H1 (cell line): ENCODE results near the gene RRP1B. TPM values are rescaled to one million over a fixed set of nuclear protein-coding genes. Genes with fewer than 3 reads are reported as not detected.

Source experiments
- CTCF ChIA-PET: fragments of 300-600 bp; sonication (Branson Sonifier 250); formaldehyde crosslinking; loops from one replicate; lab custom pipeline; 2021; ENCODE audit not compliant: partially characterized antibody; lab: Charles Lee
- POLR2A ChIA-PET: fragments of 300-600 bp; sonication (Branson Sonifier 250); formaldehyde crosslinking; loops from one replicate; lab custom pipeline; 2021; ENCODE audit warnings: inconsistent platforms; ENCODE audit not compliant: partially characterized antibody; lab: Charles Lee
- DNase-seq, 2 experiments: peaks; one replicate each; pipeline versions ENCODE4 v3.0.0 to v3.0.0-alpha.2; 2010 to 2022; ENCODE audit warnings: low spot score in 2 of 2, low read depth in 1 of 2, mixed read lengths in 1 of 2
- FAIRE-seq: peaks from 2 replicates; lab custom pipeline; 2011; peaks lifted over from hg19 to GRCh38; lab: Jason Lieb, UNC
- H2AFZ ChIP-seq: 2 replicates; pipeline ENCODE4 v1.8.1; 2012; ENCODE audit warnings: low read length, inconsistent platforms
- H2AK5ac ChIP-seq: 2 replicates; pipeline ENCODE4 v1.6.1; 2013; ENCODE audit warnings: low read depth, low read length
- H2BK120ac ChIP-seq: replicated peaks from 2 replicates; pipeline ENCODE3; 2013; ENCODE audit warnings: low read depth, low read length, inconsistent platforms
- H2BK12ac ChIP-seq: 2 replicates; pipeline ENCODE4 v1.6.1; 2013; ENCODE audit warnings: low read depth, low read length
- H2BK15ac ChIP-seq: 2 replicates; pipeline ENCODE4 v1.6.1; 2013; ENCODE audit warnings: low read length
- H2BK20ac ChIP-seq: 2 replicates; pipeline ENCODE4 v1.6.1; 2013; ENCODE audit warnings: low read length
- H2BK5ac ChIP-seq: 2 replicates; pipeline ENCODE4 v1.6.1; 2013; ENCODE audit warnings: low read depth, low read length
- H3K14ac ChIP-seq: 2 replicates; pipeline ENCODE4 v1.6.1; 2013; ENCODE audit warnings: inconsistent platforms; ENCODE audit not compliant: insufficient read length
- H3K18ac ChIP-seq: 2 replicates; pipeline ENCODE4 v1.6.1; 2013; ENCODE audit warnings: low read length; ENCODE audit errors: extremely low read depth
- H3K23ac ChIP-seq: 2 replicates; pipeline ENCODE4 v1.6.1; 2013; ENCODE audit warnings: inconsistent platforms; ENCODE audit not compliant: insufficient read length
- H3K23me2 ChIP-seq: 2 replicates; pipeline ENCODE4 v1.6.1; 2013; ENCODE audit warnings: low read depth, low read length
- H3K27ac ChIP-seq: 2 replicates; pipeline ENCODE4 v1.6.1; 2011; ENCODE audit warnings: low read depth, low read length, inconsistent platforms
- H3K27me3 ChIP-seq, 4 experiments: replicated peaks in 1 of 4; 1 replicate in 1 of 4; 2 replicates in 3 of 4; pipeline versions ENCODE4 v1.6.1 to v1.8.1; 2011 to 2013; ENCODE audit warnings: low read length in 3 of 4, mild to moderate bottlenecking in 3 of 4, inconsistent platforms in 2 of 4, mixed read lengths in 2 of 4, moderate library complexity in 1 of 4; ENCODE audit not compliant: control insufficient read depth in 3 of 4, insufficient read depth in 3 of 4; ENCODE audit errors: extremely low read depth in 1 of 4
- H3K36me3 ChIP-seq, 4 experiments: 2 replicates each; pipeline versions ENCODE4 v1.6.1 to v1.8.1; 2011 to 2013; ENCODE audit warnings: mild to moderate bottlenecking in 4 of 4, low read length in 3 of 4, moderate library complexity in 2 of 4, control low read depth in 1 of 4, inconsistent platforms in 1 of 4; ENCODE audit not compliant: insufficient read depth in 4 of 4, control insufficient read depth in 2 of 4
- H3K4ac ChIP-seq: replicated peaks from 2 replicates; pipeline ENCODE3; 2013; ENCODE audit warnings: low read length, low read depth, mixed read lengths, inconsistent platforms; ENCODE audit not compliant: insufficient read length
- H3K4me1 ChIP-seq, 4 experiments: replicated peaks in 1 of 4; 1 replicate in 1 of 4; 2 replicates in 3 of 4; pipeline versions ENCODE4 v1.6.1 to v1.8.1; 2011 to 2013; ENCODE audit warnings: low read length in 3 of 4, inconsistent platforms in 2 of 4, mixed read lengths in 1 of 4; ENCODE audit not compliant: insufficient read depth in 4 of 4, control insufficient read depth in 3 of 4
- H3K4me2 ChIP-seq, 2 experiments: 2 replicates each; pipeline versions ENCODE4 v1.6.1 to v1.8.1; 2011 to 2013; ENCODE audit warnings: low read depth in 2 of 2, low read length in 2 of 2, control low read depth in 1 of 2, inconsistent platforms in 1 of 2, mild to moderate bottlenecking in 1 of 2; ENCODE audit not compliant: insufficient read depth in 1 of 2
- H3K4me3 ChIP-seq, 4 experiments: fragments of 200-600, 300-600 bp in 1 of 4; sonication (generic), shearing (Covaris generic), sonication (Bioruptor Twin) in 1 of 4; 2 replicates each; pipeline versions ENCODE4 v1.5.1 to v1.8.1; 2011 to 2016; ENCODE audit warnings: low read length in 4 of 4, low read depth in 3 of 4, control low read depth in 2 of 4, inconsistent platforms in 2 of 4, mild to moderate bottlenecking in 2 of 4, mixed read lengths in 1 of 4, moderate library complexity in 1 of 4; ENCODE audit not compliant: insufficient read depth in 2 of 4; ENCODE audit errors: extremely low read depth in 1 of 4
- H3K56ac ChIP-seq: replicated peaks from 2 replicates; pipeline ENCODE3; 2013; ENCODE audit warnings: low read depth, mild to moderate bottlenecking, mixed read lengths, low read length, inconsistent platforms; ENCODE audit not compliant: insufficient read length
- H3K79me1 ChIP-seq: 2 replicates; pipeline ENCODE4 v1.6.1; 2013; ENCODE audit warnings: low read depth, low read length, control low read depth
- H3K79me2 ChIP-seq, 2 experiments: 2 replicates each; pipeline versions ENCODE4 v1.6.1 to v1.8.1; 2012 to 2013; ENCODE audit warnings: low read length in 2 of 2, mild to moderate bottlenecking in 2 of 2, inconsistent platforms in 1 of 2; ENCODE audit not compliant: insufficient read depth in 2 of 2, control insufficient read depth in 1 of 2
- H3K9ac ChIP-seq, 4 experiments: replicated peaks in 1 of 4; 1 replicate in 1 of 4; 2 replicates in 3 of 4; pipeline versions ENCODE4 v1.6.1 to v1.8.1; 2011 to 2013; ENCODE audit warnings: low read depth in 3 of 4, low read length in 3 of 4, control low read depth in 2 of 4, mild to moderate bottlenecking in 2 of 4, moderate library complexity in 2 of 4, inconsistent platforms in 1 of 4; ENCODE audit errors: extremely low read depth in 1 of 4
- H3K9me3 ChIP-seq, 2 experiments: 2 replicates each; pipeline versions ENCODE4 v1.6.1 to v1.8.1; 2012 to 2013; ENCODE audit warnings: mild to moderate bottlenecking in 2 of 2, moderate library complexity in 2 of 2, control low read depth in 1 of 2, inconsistent platforms in 1 of 2, low read depth in 1 of 2, low read length in 1 of 2, mixed read lengths in 1 of 2; ENCODE audit not compliant: insufficient read depth in 2 of 2
- H4K20me1 ChIP-seq, 2 experiments: replicated peaks in 1 of 2; 2 replicates each; pipeline versions ENCODE3 to v1.8.1; 2011 to 2013; ENCODE audit warnings: inconsistent platforms in 2 of 2, low read length in 2 of 2, mild to moderate bottlenecking in 1 of 2; ENCODE audit not compliant: insufficient read depth in 2 of 2, control insufficient read depth in 1 of 2
- H4K5ac ChIP-seq: 2 replicates; pipeline ENCODE4 v1.6.1; 2013; ENCODE audit warnings: low read length, low read depth, mixed read lengths, inconsistent platforms; ENCODE audit not compliant: insufficient read length
- H4K8ac ChIP-seq: 2 replicates; pipeline ENCODE4 v1.8.0; 2013; ENCODE audit warnings: mild to moderate bottlenecking, moderate library complexity, low read length, inconsistent platforms; ENCODE audit not compliant: insufficient read depth; ENCODE audit errors: extremely low read depth
- H4K91ac ChIP-seq: replicated peaks from 2 replicates; pipeline ENCODE3; 2013; ENCODE audit warnings: low read length, mixed read lengths, inconsistent platforms; ENCODE audit not compliant: insufficient read length
- EP300 ChIP-seq, 2 experiments: IDR thresholded peaks; 1 replicate in 1 of 2; 2 replicates in 1 of 2; pipeline ENCODE4 v1.6.1; 2011 to 2012; ENCODE audit warnings: low read depth in 2 of 2, low read length in 2 of 2, mild to moderate bottlenecking in 2 of 2, borderline replicate concordance in 1 of 2, inconsistent platforms in 1 of 2, moderate library complexity in 1 of 2
- KDM5A ChIP-seq: fragments of 200-600 bp; IDR thresholded peaks from 2 replicates; pipeline ENCODE4 v1.7.1; 2012; ENCODE audit warnings: mild to moderate bottlenecking, low read length, inconsistent platforms, mixed read lengths
- MAFK ChIP-seq: IDR thresholded peaks from 2 replicates; pipeline ENCODE4 v1.6.1; 2012; ENCODE audit warnings: low read depth, mild to moderate bottlenecking, improper control_type of control experiment, low read length
- NANOG ChIP-seq: IDR thresholded peaks from 2 replicates; pipeline ENCODE4 v1.6.1; 2011; ENCODE audit warnings: low read length, low read depth, mild to moderate bottlenecking, inconsistent platforms; ENCODE audit not compliant: insufficient read depth, poor library complexity, severe bottlenecking
- POLR2A ChIP-seq, 2 experiments: IDR thresholded peaks; 1 replicate in 1 of 2; 2 replicates in 1 of 2; pipeline ENCODE4 v1.6.1; 2011; ENCODE audit warnings: low read depth in 2 of 2, low read length in 2 of 2, mild to moderate bottlenecking in 2 of 2; ENCODE audit errors: control extremely low read depth in 1 of 2
- WGBS, 2 experiments: shearing (Covaris generic) in 1 of 2; methylation state at CpG; one replicate each; pipeline versions ENCODE4 v1.1.6 to v1.1.7; 2013 to 2015; ENCODE audit warnings: low lambda C conversion rate in 2 of 2, mixed read lengths in 2 of 2, inconsistent platforms in 1 of 2, low coverage in 1 of 2, missing lambda C conversion rate in 1 of 2; ENCODE audit not compliant: insufficient replicate concordance in 2 of 2, insufficient coverage in 1 of 2, insufficient read length in 1 of 2; ENCODE audit errors: extremely low coverage in 1 of 2, missing lambda C conversion rate in 1 of 2; 5-methylcytosine and 5-hydroxymethylcytosine counted together
- polyA plus RNA-seq, 7 experiments: library from polyadenylated mRNA; depleted of rRNA in 3 of 7; stranded (reverse) in 5 of 7; unstranded in 2 of 7; fragments of >200 nt in 5 of 7; fragments of 200-250 nt in 2 of 7; gene quantifications; 1 replicate in 5 of 7; 2 replicates in 1 of 7; 4 replicates in 1 of 7; pipeline versions ENCODE4 v1.2.1 to v1.2.3, GENCODE V29; 2011 to 2013; ENCODE audit warnings: missing spikeins in 2 of 7, mixed read lengths in 2 of 7
- total RNA-seq: library from RNA; stranded (reverse); fragmentation: NEBNext Ultra II Directional; extraction: Animal tissue kit (Norgen Biotek cat#: 25700); gene quantifications from 2 replicates; pipeline ENCODE4 v1.2.1, GENCODE V29; 2021

RRP1B gene
- total and polyA plus RNA-seq, 2 of the 8 experiments (the other 6 are each of a cell fraction or from before 2014, with no cell fraction given): 25.8 to 97.3 TPM

- no peak overlapping the region for H2BK15ac ChIP-seq
- no peak overlapping the region for H3K9ac ChIP-seq
- no peak for DNase-seq
- no peak overlapping the region for H4K91ac ChIP-seq
- no peak for FAIRE-seq
- ChIA-PET CTCF (interaction anchor here (0.8 to 1.7 kb wide), 3 partner anchors 11 to 36 kb away, joined by 3 to 4 read pairs (median 4); no protein-coding TSS in a partner anchor), POLR2A (interaction anchor here (1.0 to 1.6 kb wide), 7 partner anchors 8 to 49 kb away, joined by 3 to 5 read pairs (median 3); no protein-coding TSS in a partner anchor)
- peaks cover 2 to 8% of the 10 kb centered on the region in 2 experiments for H4K20me1 ChIP-seq
- peaks cover 19 to 76% (median 54%) of the 10 kb centered on the region in 4 experiments; a peak in 7 of 8 replicates for H3K36me3 ChIP-seq
- no peaks in the 10 kb centered on the region for H3K79me2 ChIP-seq
- H2BK5ac ChIP-seq: no peak overlapping the region
- WGBS, 2 experiments: 96% methylated on average over 8 of the region's 8 CpGs; no CpG with 5 or more reads in 1 of the 2 experiments
- H3K4me3 ChIP-seq: no peak overlapping the region
- no peak overlapping the region for H2BK12ac ChIP-seq
- TF ChIP-seq POLR2A (IDR thresholded peaks at IDR 0.05; ENCODE audit: control extremely low read depth in 1 of 2, low read depth in 2 of 2, low read length in 2 of 2) (no peak), NANOG (no peak), MAFK (no peak), KDM5A (no peak), EP300 (IDR thresholded peaks at IDR 0.05; ENCODE audit: borderline replicate concordance in 1 of 2, low read depth in 2 of 2, low read length in 2 of 2) (no peak)
- H2AFZ ChIP-seq: no peak overlapping the region
- no peak overlapping the region for H3K23ac ChIP-seq
- H4K8ac ChIP-seq: no peak overlapping the region
- H3K4ac ChIP-seq: no peak overlapping the region
- H2AK5ac ChIP-seq: no peak overlapping the region
- H3K4me2 ChIP-seq: no peak overlapping the region
- no peak overlapping the region for H3K14ac ChIP-seq
- H2BK20ac ChIP-seq: no peak overlapping the region
- no peak overlapping the region for H3K18ac ChIP-seq
- no peak overlapping the region for H4K5ac ChIP-seq
- H3K56ac ChIP-seq: no peak overlapping the region
- no peaks in the 10 kb centered on the region for H3K4me1 ChIP-seq
- no peak overlapping the region for H2BK120ac ChIP-seq
- no peaks in the 10 kb centered on the region for H3K27me3 ChIP-seq
- 0 out of 2 replicates have a peak, but pooled peaks cover 2% of the 10 kb centered on the region for H3K79me1 ChIP-seq
- H3K9me3 ChIP-seq: no peaks in the 10 kb centered on the region
- H3K27ac ChIP-seq: no peak overlapping the region
- no peaks in the 10 kb centered on the region for H3K23me2 ChIP-seq
Observed at GRCh38 chr21:43692949-43693348, 33.6 kb downstream of the RRP1B start.
